Measurements from ENCODE around the gene ANGPTL1.

Gene ANGPTL1

GRCh38 chr1:178870944-178871343 lies at the start of gene ANGPTL1:
Gene ANGPTL1, minus strand, starts transcription at chr1:178871077. Its CDS starts 5,301 bp downstream, at chr1:178865776.
- no peak for DNase-seq (ENCODE audit: low read depth)

GRCh38 chr1:178919581-178919980 lies 48.7 kb upstream of the ANGPTL1 start:
- no peak for DNase-seq (ENCODE audit: low read depth)

- no peak for DNase-seq (ENCODE audit: low read depth)
These were observed 48.1 kb upstream of the ANGPTL1 start for GRCh38 chr1:178918955-178919354.

GRCh38 chr1:178918308-178918707 lies 47.4 kb upstream of the ANGPTL1 start:
- no peak for DNase-seq (ENCODE audit: low read depth)

GRCh38 chr1:178916448-178917174 lies 45.7 kb upstream of the ANGPTL1 start:
- no peak for DNase-seq (ENCODE audit: low read depth)

GRCh38 chr1:178912597-178912996 lies 41.7 kb upstream of the ANGPTL1 start:
- DNase-seq (ENCODE audit: low read depth), result no peak

- no peak for DNase-seq (ENCODE audit: low read depth)
These were observed 39.1 kb upstream of the ANGPTL1 start for GRCh38 chr1:178910023-178910422.

GRCh38 chr1:178908358-178908757 lies 37.5 kb upstream of the ANGPTL1 start:
- no peak for DNase-seq (ENCODE audit: low read depth)

GRCh38 chr1:178901482-178902125 lies 30.7 kb upstream of the ANGPTL1 start:
- DNase-seq (ENCODE audit: low read depth), result no peak

- DNase-seq (ENCODE audit: low read depth), result no peak
These were observed 28.5 kb upstream of the ANGPTL1 start for GRCh38 chr1:178899402-178899801.

- no peak for DNase-seq (ENCODE audit: low read depth)
These were observed 27.5 kb upstream of the ANGPTL1 start for GRCh38 chr1:178898401-178898800.

- no peak for DNase-seq (ENCODE audit: low read depth)
These were observed 25.1 kb upstream of the ANGPTL1 start for GRCh38 chr1:178895928-178896327.

- DNase-seq (ENCODE audit: low read depth), result no peak
These were observed 15.7 kb upstream of the ANGPTL1 start for GRCh38 chr1:178886551-178886950.

- DNase-seq (ENCODE audit: low read depth), result no peak
These were observed 15.0 kb upstream of the ANGPTL1 start for GRCh38 chr1:178885869-178886268.

GRCh38 chr1:178881950-178882349 lies 11.1 kb upstream of the ANGPTL1 start:
- DNase-seq (ENCODE audit: low read depth), result no peak

GRCh38 chr1:178877896-178878295 lies 7.0 kb upstream of the ANGPTL1 start:
- DNase-seq (ENCODE audit: low read depth), result no peak

- DNase-seq (ENCODE audit: low read depth), result no peak
These were observed 5.1 kb upstream of the ANGPTL1 start for GRCh38 chr1:178875936-178876335.

GRCh38 chr1:178874966-178875365 lies 4.1 kb upstream of the ANGPTL1 start:
- no peak for DNase-seq (ENCODE audit: low read depth)

GRCh38 chr1:178871551-178872320 lies 859 bp upstream of the ANGPTL1 start:
- no peak for DNase-seq (ENCODE audit: low read depth)

GRCh38 chr1:178870221-178870620 lies 656 bp downstream of the ANGPTL1 start:
- DNase-seq (ENCODE audit: low read depth), result no peak

- no peak for DNase-seq (ENCODE audit: low read depth)
These were observed 1.7 kb downstream of the ANGPTL1 start for GRCh38 chr1:178869119-178869697.

- DNase-seq (ENCODE audit: low read depth), result no peak
These were observed 2.2 kb downstream of the ANGPTL1 start for GRCh38 chr1:178868706-178869105.

- no peak for DNase-seq (ENCODE audit: low read depth)
These were observed 3.2 kb downstream of the ANGPTL1 start for GRCh38 chr1:178867670-178868069.
